Nephron progenitor cell (in vitro differentiated cells): ENCODE data around the gene TMEM256.

Experiments
- DNase-seq: peaks from one replicate; pipeline ENCODE4 v3.0.0; 2021
- H3K27ac Mint-ChIP-seq: 2 replicates; pipeline ENCODE4 v1.8.0; 2021; ENCODE audit warnings: mild to moderate bottlenecking, moderate library complexity, mixed read lengths
- H3K27me3 Mint-ChIP-seq: 2 replicates; pipeline ENCODE4 v1.8.0; 2021; ENCODE audit warnings: mild to moderate bottlenecking, low read depth, mixed read lengths; ENCODE audit not compliant: poor library complexity
- H3K36me3 Mint-ChIP-seq: 2 replicates; pipeline ENCODE4 v1.8.0; 2021; ENCODE audit warnings: low read depth, mixed read lengths
- H3K4me1 Mint-ChIP-seq: 2 replicates; pipeline ENCODE4 v1.8.0; 2021; ENCODE audit warnings: mixed read lengths
- H3K4me3 Mint-ChIP-seq: 2 replicates; pipeline ENCODE4 v1.8.0; 2021; ENCODE audit warnings: mild to moderate bottlenecking, moderate library complexity, mixed read lengths
- H3K9me3 Mint-ChIP-seq: 2 replicates; pipeline ENCODE4 v1.8.0; 2021; ENCODE audit warnings: mild to moderate bottlenecking, moderate library complexity, mixed read lengths
- CTCF ChIP-seq: fragments of 200-600 bp; sonication (generic); IDR thresholded peaks from 2 replicates; pipeline ENCODE4 v1.5.0; 2021; ENCODE audit warnings: antibody characterized with exemption

The TMEM256 gene

DNA sequence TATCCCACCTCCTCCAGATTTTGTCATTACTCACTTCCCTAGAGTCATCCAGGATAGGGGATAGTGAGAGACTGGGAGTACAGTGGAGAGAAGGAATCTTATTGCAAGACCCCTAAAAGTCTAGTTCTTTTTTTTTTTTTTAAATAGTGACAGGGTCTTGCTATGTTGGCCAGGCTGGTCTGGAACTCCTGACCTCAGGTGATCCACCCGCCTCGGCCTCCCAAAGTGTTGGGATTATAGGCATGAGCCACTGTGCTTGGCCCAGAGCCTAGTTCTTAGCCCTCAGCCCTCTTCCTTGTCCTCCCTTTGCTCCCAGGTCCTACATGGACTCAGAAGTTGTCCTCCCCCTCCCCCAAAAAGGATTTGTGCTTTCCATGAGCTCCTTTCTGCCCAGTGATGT is 38.2 kb upstream of the TMEM256 start:
- Mint-ChIP-seq H3K4me3 (peak overlapping the region; percentile 48), H3K27ac (no peak overlapping the region), H3K9me3 (no peaks in the 10 kb centered on the region), H3K27me3 (peaks cover 64% of the 10 kb centered on the region), H3K4me1 (peaks cover 78% of the 10 kb centered on the region), H3K36me3 (no peaks in the 10 kb centered on the region)
- DNase-seq = no peak
- TF ChIP-seq CTCF = no peak

- Mint-ChIP-seq H3K27ac (no peak overlapping the region), H3K4me3 (peak overlapping the region; percentile 95), H3K4me1 (peaks cover 75% of the 10 kb centered on the region), H3K9me3 (no peaks in the 10 kb centered on the region), H3K36me3 (no peaks in the 10 kb centered on the region), H3K27me3 (peaks cover 64% of the 10 kb centered on the region)
- TF ChIP-seq CTCF = no peak
- no peak for DNase-seq
Observed at GRCh38 chr17:7441266-7441665, 37.4 kb upstream of the TMEM256 start.

GRCh38 chr17:7440834-7441195 is 36.9 kb upstream of the TMEM256 start:
- TF ChIP-seq CTCF = no peak
- Mint-ChIP-seq H3K27me3 (peaks cover 64% of the 10 kb centered on the region), H3K9me3 (no peaks in the 10 kb centered on the region), H3K4me1 (peaks cover 71% of the 10 kb centered on the region), H3K36me3 (no peaks in the 10 kb centered on the region), H3K27ac (peak overlapping the region; percentile 99), H3K4me3 (peak overlapping the region; percentile 95)
- DNase-seq = no peak

DNA sequence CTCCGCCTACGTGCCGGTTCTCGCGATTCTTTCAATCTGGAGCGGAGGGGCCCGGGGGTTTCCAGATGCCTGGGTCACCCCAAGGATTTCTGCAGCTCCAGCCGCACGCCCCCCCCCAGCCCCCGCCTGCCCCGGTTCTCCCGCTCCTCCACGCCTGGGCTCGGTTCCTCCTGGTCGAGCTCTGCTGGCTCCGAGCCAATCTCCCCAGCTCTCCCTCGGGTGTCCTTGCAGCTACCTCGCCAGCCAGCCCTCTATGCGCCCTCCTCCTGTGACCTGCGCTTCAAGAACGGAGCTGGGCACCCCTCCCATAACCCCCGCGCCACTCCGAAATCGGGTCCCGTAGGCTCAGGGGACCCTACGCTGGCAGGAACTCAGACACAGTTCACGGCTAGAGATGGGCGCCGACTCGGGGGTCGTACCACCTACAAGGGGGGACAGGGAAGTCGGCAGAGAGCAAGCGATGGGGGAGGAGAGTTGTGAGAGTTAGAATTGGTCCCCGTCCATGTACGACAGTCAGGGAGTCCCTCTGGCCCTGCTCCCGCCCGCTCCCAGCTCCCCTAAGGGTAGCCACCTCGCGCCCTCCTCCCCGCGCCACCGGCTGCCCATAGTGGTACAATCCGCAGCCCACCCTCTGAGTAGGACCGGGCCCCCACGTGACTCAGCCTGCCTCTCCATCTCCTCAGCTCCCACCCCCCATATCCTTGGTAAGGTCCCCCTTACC is 36.4 kb upstream of the TMEM256 start:
- peak overlapping the region; percentile 99 for H3K27ac Mint-ChIP-seq
- H3K4me1 Mint-ChIP-seq = peaks cover 68% of the 10 kb centered on the region

DNA sequence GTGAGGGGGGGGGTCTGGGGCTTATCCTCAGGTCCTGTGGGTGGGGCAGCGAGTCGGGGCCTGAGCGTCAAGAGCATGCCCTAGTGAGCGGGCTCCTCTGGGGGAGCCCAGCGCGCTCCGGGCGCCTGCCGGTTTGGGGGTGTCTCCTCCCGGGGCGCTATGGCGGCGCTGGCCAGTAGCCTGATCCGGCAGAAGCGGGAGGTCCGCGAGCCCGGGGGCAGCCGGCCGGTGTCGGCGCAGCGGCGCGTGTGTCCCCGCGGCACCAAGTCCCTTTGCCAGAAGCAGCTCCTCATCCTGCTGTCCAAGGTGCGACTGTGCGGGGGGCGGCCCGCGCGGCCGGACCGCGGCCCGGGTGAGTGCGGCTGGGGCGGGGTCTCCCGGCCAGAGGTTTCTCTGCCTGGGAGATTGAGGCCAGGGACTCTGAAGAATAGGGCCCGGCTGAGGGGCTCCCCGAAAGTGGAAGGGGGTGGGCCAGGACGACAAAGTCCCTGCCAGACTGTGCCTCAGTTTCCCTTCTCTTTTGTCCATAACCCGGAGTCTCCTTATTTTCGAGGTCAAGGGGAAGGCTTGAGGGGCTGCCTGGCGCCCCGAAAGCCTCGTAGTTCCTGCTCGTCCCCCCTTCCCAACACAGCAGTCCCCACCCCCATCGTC is 35.7 kb upstream of the TMEM256 start, which contains the start of gene FGF11:
TSS of gene FGF11 (plus strand) at position 51 of the 651 bp plus-strand sequence. CDS start at position 160, 109 bp downstream.
- Mint-ChIP-seq H3K4me1 (peaks cover 65% of the 10 kb centered on the region), H3K9me3 (no peaks in the 10 kb centered on the region), H3K27ac (peak within 1 kb of the TSS; percentile 99), H3K36me3 (no peaks in the 10 kb centered on the region), H3K4me3 (peak within 1 kb of the TSS; percentile 95), H3K27me3 (peaks cover 66% of the 10 kb centered on the region)
- DNase-seq = peak; percentile 46
- no peak for TF ChIP-seq CTCF

More for the DNA sequence above, 36.4 kb upstream of the TMEM256 start:
- TF ChIP-seq CTCF = no peak
- peaks cover 65% of the 10 kb centered on the region for H3K27me3 Mint-ChIP-seq
- H3K9me3 Mint-ChIP-seq = no peaks in the 10 kb centered on the region
- DNase-seq = peak; percentile 70
- no peaks in the 10 kb centered on the region for H3K36me3 Mint-ChIP-seq
- H3K4me3 Mint-ChIP-seq = peak overlapping the region; percentile 95
